SK-N-MC (cell line): ENCODE data around the gene GRIK2.
A peak's percentile ranks its signal among the peaks of the same experiment; 100 is the strongest.

Experiments
- DNase-seq: peaks from one replicate; pipeline ENCODE4 v3.0.0-alpha.2; 2011; ENCODE audit warnings: low read depth, low spot score
- H3K27ac ChIP-seq: fragments of 200-600 bp; sonication (generic); 2 replicates; pipeline ENCODE4 v1.5.1; 2016; ENCODE audit warnings: mixed run types
- H3K36me3 ChIP-seq: fragments of 200-600 bp; sonication (generic); 2 replicates; pipeline ENCODE4 v1.6.1; 2017; ENCODE audit warnings: antibody characterized with exemption, low read length, mixed read lengths; ENCODE audit not compliant: insufficient read depth
- H3K4me3 ChIP-seq: fragments of 200-600 bp; sonication (generic); 2 replicates; pipeline ENCODE4 v1.5.1; 2016
- H3K9ac ChIP-seq: fragments of 200-600 bp; sonication (generic); 2 replicates; pipeline ENCODE4 v1.8.0; 2017; ENCODE audit warnings: mixed run types, mixed read lengths; ENCODE audit not compliant: insufficient read length
- H3K9me3 ChIP-seq: fragments of 200-600 bp; sonication (generic); 2 replicates; pipeline ENCODE4 v1.6.1; 2017; ENCODE audit warnings: low read depth, mild to moderate bottlenecking, antibody characterized with exemption, low read length, moderate library complexity, mixed read lengths
- EZH2 ChIP-seq: fragments of 200-600 bp; sonication (generic); IDR thresholded peaks from one replicate; pipeline ENCODE4 v1.6.1; 2017; ENCODE audit warnings: antibody characterized with exemption
- FOXP2 ChIP-seq: optimal IDR thresholded peaks from 2 replicates; pipeline ENCODE3; 2011; ENCODE audit warnings: mild to moderate bottlenecking, moderate library complexity; ENCODE audit not compliant: insufficient read depth; ENCODE audit errors: extremely low read length, control extremely low read depth
- POLR2AphosphoS5 ChIP-seq: IDR thresholded peaks from 2 replicates; pipeline ENCODE4 v1.6.1; 2012; ENCODE audit warnings: mild to moderate bottlenecking, low read depth, low read length, borderline replicate concordance

Gene GRIK2

DNA sequence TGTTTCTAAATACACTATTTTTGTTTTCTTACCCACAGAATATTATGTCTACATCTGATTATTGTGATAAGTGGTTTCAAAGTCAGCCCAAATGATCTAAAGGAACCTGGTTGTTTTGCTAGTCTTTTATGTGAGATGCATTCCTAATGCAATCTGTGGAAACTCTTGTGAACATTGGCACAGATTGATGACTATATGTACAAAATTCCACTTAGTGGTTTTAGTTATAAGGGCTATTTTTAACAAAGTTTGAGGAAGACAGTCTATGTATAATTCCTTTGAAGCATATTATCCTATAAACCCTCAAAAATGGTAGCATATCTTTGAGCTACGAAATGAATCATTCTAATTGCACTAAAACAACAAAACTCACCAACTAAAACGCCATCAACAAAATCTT is 140.9 kb downstream of the GRIK2 start:
- H3K9me3 ChIP-seq, result no peaks in the 10 kb centered on the region
- H3K4me3 ChIP-seq, result no peak overlapping the region
- TF ChIP-seq POLR2AphosphoS5, result no peak
- no peak for TF ChIP-seq EZH2
- TF ChIP-seq FOXP2, result no peak
- 0 out of 2 replicates have a peak overlapping the region, but pooled peaks have one; percentile 7 for H3K27ac ChIP-seq
- no peak for DNase-seq
- no peak overlapping the region for H3K9ac ChIP-seq
- no peaks in the 10 kb centered on the region for H3K36me3 ChIP-seq

DNA sequence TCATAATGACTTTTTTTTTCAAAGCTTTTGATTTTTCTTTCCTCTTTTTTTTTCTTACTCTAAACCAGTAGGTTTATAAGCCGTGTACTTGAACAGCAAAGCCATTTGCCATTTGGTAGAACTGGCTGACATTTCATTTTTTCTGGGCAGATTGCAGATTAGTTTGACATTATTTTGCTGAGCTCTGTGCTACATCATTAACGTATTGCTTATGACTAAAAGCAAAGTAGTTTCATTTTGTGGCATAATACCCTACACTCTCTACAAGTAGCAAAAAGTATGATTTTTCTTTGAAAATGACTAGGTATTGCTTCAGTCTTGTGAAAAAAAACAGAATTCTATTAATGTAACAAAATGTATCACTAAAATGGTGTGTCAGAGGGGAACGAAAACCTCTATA is 141.3 kb downstream of the GRIK2 start:
- DNase-seq, result no peak
- no peak overlapping the region for H3K4me3 ChIP-seq

DNA sequence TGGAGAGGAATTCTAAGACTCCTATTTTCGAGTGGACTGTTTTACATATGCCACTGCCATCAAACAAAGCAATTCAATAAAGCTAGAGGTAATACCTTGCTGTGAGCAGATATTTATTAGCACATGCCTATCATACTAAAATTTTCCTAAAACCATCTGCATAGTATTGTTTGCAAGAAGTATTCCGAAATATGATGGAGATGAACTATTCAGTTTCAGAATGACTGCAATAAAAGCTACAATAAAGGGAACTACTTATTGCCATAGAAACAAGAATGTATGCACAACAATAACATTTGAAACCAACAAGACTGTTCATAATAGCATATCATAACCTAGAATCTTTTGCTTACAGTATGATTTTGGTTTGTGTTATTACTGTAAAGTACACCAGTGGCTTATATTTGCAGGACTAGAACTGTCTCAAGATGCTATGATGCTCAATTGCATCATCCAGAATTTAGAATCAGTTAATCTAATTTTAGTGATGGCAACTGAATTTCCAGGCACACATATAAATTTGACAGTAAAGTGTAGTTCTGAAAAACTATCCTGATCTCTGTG is 144.3 kb downstream of the GRIK2 start:
- no peak overlapping the region for H3K9ac ChIP-seq
- no peak for DNase-seq
- TF ChIP-seq POLR2AphosphoS5 (no peak), EZH2 (no peak), FOXP2 (no peak)

More for the DNA sequence above, 141.3 kb downstream of the GRIK2 start:
- Histone ChIP-seq H3K9ac (no peak overlapping the region), H3K36me3 (no peaks in the 10 kb centered on the region), H3K9me3 (no peaks in the 10 kb centered on the region), H3K27ac (no peak overlapping the region)
- no peak for TF ChIP-seq FOXP2
- no peak for TF ChIP-seq EZH2
- TF ChIP-seq POLR2AphosphoS5, result no peak

DNA sequence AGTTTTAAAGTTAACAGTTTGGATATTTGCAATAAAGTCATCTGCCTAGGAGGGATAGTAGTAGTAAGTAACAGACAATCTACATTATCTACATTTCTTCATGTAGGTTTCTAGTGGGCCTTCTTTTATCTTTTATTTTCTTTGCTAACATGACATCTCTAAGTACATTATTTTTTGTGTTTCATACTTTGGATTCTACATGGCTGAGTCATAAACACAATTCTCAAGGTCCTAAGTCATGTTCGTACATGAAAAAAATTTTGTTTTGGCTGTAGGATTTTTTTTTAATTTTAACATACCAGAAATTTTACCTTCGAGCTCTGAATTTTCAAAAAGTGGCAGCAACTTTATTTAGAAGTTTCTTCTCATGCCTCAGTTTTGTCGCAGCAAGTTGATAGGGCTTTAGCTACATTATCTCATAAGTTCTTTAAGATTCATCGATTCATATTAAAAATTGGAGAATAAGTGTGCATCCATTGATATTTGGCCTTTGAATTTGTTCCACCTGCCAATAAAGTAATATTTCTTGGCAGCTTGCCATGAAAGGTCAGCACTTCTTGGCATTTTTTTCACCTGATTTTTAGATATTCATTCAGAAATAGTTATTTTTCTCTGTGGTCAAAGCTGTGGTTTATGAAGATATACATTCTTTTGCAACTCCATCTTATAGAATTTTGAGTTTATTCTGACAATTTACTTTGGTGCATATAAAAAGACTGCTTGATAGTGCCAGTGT is 146.2 kb downstream of the GRIK2 start:
- no peaks in the 10 kb centered on the region for H3K9me3 ChIP-seq
- H3K27ac ChIP-seq, result peak overlapping the region; percentile 35; the same call in 1 of the 2 replicates
- H3K36me3 ChIP-seq, result no peaks in the 10 kb centered on the region
- TF ChIP-seq POLR2AphosphoS5 (no peak), FOXP2 (no peak), EZH2 (no peak)
- H3K9ac ChIP-seq, result no peak overlapping the region
- no peak overlapping the region for H3K4me3 ChIP-seq
- DNase-seq, result no peak

More for the DNA sequence above, 144.3 kb downstream of the GRIK2 start:
- no peaks in the 10 kb centered on the region for H3K9me3 ChIP-seq
- no peaks in the 10 kb centered on the region for H3K36me3 ChIP-seq
- H3K4me3 ChIP-seq, result no peak overlapping the region
- H3K27ac ChIP-seq, result no peak overlapping the region

DNA sequence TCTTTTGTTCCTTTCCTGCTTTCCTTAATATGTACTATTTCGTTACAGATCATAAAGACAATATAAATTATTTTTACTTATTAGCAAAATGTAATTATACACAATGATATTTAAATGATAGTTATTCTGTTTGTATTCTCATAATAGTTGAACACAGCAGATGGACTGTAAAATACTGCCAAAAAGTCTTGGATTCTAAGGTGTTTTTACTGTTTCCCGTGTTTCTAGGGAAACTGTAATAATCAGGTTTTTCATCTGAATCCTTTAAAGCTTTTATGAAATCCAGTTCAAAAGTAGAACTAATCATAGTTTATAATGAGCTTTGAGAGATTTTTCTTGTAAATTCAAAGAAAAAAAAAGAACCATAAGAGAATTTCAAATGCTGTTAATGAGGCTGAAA is 148.4 kb downstream of the GRIK2 start:
- TF ChIP-seq EZH2 (no peak), POLR2AphosphoS5 (no peak), FOXP2 (no peak)
- H3K4me3 ChIP-seq, result no peak overlapping the region
- no peak overlapping the region for H3K27ac ChIP-seq
- DNase-seq, result no peak
- H3K9me3 ChIP-seq, result no peaks in the 10 kb centered on the region
- H3K36me3 ChIP-seq, result no peaks in the 10 kb centered on the region
- H3K9ac ChIP-seq, result no peak overlapping the region

DNA sequence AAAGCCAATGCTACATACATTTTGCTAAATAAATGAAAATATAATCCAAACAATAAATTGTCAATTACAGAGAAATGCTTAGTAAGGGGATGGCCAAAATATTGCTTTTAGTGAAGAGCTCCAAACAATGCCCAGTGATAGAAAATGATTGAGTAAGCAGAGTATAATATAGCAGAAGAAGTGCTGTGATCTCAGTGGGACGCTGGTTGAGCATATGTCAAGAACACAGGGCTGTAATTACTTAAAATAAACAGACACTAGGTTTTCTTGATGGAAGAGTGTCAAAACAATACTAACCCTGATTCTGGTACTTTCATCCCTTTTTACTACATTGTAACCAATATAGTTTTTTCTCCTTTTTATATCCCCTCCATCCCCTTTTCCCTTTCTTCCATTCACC is 150.3 kb downstream of the GRIK2 start:
- TF ChIP-seq FOXP2 (no peak), EZH2 (no peak), POLR2AphosphoS5 (no peak)

DNA sequence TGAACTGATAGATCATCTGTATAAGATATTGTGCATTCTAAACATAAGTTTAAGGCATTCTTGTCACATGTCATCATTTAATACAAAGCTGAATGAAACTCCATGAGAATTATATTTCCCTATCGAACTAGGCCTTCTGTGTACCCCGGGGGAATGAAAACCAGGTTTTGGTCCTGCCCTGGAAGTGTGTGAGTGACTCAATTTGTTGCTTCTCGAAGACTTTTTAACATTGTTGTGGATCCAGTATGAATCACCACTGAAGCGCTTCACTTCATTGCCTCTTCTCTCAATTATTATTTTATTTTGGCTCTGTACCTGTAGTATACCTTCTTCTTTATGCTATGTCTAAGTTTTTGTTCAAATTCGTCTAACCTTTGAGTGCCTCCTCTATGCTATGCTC is 150.8 kb downstream of the GRIK2 start:
- TF ChIP-seq FOXP2 (no peak), POLR2AphosphoS5 (no peak), EZH2 (no peak)
- DNase-seq, result no peak
- no peak overlapping the region for H3K4me3 ChIP-seq
- no peak overlapping the region for H3K9ac ChIP-seq
- no peaks in the 10 kb centered on the region for H3K9me3 ChIP-seq
- no peaks in the 10 kb centered on the region for H3K36me3 ChIP-seq
- no peak overlapping the region for H3K27ac ChIP-seq

More for the DNA sequence above, 150.3 kb downstream of the GRIK2 start:
- DNase-seq, result no peak
- Histone ChIP-seq H3K9me3 (no peaks in the 10 kb centered on the region), H3K4me3 (no peak overlapping the region), H3K27ac (no peak overlapping the region), H3K36me3 (no peaks in the 10 kb centered on the region), H3K9ac (no peak overlapping the region)

DNA sequence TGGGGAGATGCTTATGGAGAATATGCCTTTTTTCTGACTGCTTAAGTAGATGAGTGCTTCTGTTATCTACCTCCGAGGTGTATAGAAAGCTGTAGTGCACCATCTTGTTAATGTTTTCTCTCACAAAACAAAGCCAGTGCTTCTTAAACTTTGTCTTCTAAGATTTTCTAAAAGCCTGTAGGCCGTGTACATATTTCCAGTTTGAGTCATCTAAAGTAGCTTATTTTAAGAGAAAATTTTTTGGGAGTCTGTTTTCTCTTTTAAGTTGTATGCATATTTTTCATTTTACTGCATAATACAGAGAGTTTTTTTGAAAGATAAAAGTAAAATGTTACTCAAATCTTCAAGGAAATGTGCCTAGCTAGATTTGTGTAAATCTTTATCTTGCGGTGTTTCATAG is 151.7 kb downstream of the GRIK2 start:
- no peak for TF ChIP-seq FOXP2
- TF ChIP-seq POLR2AphosphoS5, result no peak
- TF ChIP-seq EZH2, result no peak
- Histone ChIP-seq H3K27ac (peak overlapping the region; percentile 77), H3K9ac (no peak overlapping the region), H3K9me3 (no peaks in the 10 kb centered on the region), H3K36me3 (no peaks in the 10 kb centered on the region), H3K4me3 (no peak overlapping the region)
- no peak for DNase-seq
